GM21381 (cell line): ENCODE data around the gene YWHAG.
"Not testable (repeated sequence)": the region's sequence is repeated elsewhere in the genome, so short reads cannot be mapped to it uniquely, and the experiment has no call there.

Experiments used
- ATAC-seq: cut with Tn5 transposase; IDR thresholded peaks from one replicate; pipeline ENCODE4 v1.9.1; 2021; ENCODE audit warnings: mild to moderate bottlenecking, moderate library complexity; ENCODE audit not compliant: unreplicated experiment

Gene YWHAG

DNA sequence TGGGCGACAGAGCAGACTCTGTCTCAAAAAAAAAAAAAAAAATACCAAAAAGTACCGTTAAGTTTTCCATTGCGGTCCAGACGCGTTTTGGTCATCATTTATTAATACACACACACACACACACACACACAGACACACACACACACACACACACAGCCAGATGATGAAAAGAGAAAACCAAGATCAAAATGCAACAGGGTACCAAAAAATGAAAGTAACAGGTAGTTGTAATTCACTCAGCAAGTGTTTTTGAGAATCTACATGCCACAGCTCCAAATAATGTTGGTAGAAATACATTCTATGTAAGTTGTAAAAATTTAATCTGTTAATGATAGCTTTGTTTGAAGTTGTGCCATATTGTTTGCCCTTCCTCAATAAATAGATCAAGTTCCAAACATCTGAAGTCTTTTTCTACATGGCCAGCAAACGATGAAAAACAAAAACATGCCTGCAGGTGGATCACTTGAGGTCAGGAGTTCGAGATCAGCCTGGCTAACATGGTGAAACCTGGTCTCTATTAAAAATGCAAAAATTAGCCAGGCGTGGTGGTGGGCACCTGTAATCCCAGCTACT, 9.4 kb downstream of the YWHAG start:
- no peak for ATAC-seq

DNA sequence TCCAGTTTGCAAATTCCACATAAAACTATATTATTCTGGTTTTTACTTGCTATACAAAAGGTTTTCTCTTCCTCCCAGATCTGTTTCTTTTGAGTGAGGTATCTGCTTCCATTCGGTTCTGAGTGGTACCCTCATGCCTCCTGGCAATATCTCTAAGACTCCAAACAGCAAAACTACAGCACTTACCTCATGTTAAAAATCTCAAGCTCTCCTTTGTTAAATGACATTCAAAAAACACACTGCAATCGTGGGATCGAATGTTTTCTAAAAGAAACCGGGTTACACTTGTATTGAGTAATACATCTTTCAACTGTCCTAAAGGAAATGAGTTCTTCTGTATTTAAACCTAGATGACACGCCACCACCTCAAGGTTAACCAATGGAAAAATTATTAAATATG, 11.1 kb downstream of the YWHAG start:
- no peak for ATAC-seq

DNA sequence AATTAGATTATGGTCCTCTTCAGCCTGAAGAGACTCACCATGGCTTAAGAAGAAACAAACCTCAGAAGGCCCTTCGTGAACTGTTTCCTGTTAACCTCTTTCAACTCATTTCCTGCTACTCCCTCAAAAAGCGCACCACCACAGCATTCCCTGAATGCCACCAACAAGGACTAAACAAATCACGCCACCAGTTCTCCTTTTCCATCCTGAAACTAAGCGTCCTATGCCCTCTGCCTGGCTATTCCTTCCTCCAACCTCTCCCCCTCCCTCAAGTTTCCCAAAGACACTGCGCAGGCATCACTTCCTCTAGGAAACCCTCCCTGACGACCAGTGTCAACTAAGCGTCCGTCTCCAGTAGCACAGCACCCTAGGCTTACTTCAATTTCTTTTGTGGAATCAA, 12.0 kb downstream of the YWHAG start:
- no peak for ATAC-seq

DNA sequence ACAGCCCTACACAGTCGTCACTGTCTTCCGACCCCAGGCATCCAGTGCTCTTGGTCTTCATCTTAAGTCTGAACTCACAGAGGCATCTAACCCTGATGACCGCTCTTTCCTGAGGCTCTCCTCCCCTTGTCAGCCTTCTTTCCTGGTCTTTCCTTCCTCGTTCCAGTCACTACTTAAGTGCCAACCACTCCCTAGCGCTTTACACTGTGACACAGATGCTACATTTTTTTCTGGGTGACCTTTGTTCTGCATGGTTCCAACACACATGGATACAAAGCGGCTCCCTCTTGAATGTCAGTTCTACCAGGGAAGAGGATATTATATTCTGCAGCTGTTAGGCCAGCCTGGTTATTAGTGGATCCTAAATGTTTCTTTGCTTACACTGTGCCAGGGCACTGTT, 12.7 kb downstream of the YWHAG start:
- ATAC-seq: no peak

DNA sequence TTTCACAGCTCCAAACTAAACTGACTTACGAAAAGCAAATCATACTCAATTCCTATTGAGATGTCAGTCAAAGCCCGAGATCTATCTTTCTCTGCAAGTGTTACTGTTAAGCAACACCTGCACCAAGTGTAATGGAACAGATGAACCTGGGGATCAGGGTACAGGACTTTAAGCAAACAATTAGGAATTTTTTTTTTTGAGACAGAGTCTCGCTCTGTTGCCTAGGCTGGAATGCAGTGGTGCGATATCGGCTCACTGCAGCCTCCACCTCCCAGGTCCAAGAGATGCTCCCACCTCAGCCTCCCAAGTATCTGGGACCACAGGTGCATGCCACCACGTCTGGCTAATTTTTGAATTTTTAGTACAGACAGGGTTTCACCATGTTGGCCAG, 14.9 kb downstream of the YWHAG start:
- no peak for ATAC-seq

DNA sequence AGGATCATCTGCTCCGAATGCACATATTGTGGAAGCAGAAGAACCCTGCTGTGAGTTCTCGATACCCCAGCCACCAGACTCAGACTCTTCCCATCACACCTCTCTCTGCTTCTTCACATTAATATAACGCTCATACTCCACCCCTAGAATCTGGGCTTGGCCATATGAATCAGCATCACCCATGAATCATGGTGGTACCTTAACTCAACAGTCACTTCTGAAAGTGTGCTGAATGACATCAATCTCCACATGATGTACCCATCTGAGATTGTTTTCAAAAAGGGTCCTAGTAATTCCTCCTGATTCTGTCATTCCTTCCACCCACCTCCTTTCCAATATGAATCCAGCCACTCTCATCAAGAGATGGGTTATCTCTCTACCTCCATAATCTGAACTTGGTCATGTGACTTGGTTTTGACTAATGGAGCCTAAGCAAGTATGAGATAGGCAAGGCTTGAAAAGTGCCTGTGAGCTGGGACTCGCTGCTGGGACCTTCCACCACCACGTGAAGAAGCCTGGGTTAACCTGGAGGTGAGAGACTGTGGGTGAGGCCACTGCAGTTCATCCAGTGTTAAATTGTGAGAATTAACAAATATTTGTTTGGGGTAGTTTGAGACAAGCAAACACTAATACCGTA, 15.4 kb downstream of the YWHAG start:
- no peak for ATAC-seq

DNA sequence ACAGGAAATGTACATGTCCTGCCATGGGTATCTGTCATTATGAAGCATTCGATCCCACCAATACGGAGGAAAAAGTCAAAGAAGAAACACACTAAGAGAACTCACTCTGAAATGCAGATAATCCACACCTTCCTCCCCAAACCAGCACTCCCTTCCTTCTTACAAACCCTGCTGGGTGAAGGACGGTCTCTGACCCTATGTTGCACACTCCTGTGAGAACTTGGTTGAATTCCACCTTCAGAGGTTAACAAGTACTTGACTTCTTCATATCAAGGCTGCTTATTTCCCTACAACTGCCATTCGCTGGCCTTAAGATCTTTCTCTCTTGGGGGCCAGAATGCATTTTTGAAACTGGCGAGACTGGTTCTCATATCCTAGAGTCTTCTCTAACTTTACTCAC, 16.6 kb downstream of the YWHAG start:
- ATAC-seq: no peak

DNA sequence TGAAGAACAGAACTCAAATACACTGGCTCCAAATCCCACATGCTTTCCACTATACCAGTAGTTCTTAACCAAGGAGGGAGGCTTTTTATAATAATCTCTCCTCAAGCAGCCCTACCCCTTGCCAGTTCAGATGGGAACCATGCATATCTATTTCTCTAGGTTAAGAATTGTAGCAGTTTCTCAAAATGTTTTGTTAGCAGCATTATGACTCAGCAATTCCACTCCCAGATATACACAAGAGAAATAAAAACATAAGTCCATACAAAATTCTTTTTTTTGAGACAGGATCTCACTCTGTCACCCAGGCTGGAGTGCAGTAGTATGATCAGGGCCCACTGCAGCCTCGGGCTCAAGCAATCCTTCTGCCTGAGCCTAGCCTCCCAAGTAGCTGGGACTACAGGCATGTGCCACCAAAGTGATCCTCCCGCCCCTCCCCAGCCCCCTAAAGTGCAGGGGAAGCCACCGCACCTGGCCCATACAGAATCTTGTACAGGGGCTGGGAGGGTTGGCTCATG, 18.1 kb downstream of the YWHAG start:
- no peak for ATAC-seq

DNA sequence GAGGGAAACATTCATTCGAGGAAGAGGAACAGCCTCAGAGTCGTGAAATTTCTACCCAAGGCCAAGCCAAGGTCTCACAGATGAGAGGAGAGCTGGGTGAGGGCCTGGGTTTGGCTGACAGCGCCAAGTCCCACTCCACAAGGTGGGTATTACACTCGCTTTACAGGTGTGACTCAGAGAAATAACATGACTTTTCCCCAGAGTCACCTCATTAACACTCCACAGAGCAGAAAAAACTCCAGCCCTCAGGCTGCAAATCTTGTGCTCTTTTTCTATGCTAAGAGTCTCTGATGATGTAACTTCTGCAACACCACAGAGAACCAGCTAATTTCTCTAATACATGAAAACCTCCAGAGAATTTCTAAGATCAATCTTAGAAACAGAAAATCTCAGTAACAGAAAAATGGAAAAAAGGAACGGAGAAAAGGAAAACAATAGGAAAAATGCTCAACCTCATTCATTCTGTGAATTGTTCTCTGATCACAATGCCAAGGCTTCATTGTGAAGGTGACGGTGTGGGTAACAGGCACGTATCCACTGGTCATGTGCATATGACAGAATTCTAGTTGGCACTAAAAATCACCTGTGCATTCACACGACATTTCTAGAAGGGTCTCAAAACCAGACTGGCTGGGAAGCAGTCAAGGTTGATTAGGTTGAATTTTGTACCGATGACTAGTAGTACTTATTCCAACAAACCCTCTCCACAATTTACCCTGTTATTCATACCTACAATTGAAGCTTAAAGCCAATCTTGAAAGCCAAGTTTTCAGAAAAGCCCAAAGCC, 20.3 kb downstream of the YWHAG start:
- ATAC-seq: no peak

DNA sequence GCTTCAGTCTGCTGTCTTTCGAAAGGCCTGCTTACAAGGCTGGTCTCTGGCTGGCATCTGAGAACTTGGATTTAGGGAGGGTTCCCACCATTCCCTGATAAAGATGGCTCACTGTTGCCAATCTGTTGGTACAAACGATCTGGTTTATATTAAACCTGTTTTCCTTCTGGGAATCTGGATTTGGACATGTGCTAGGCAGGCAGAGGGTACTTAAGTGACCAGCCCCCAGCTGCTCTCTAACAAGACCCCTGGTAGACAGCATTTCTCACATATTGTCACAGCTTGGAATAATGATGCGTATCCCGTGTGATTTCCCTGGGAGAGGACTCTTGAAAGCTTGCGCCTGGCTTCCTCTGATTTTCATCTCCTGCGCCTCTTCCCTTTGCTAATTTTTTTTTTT, 21.6 kb downstream of the YWHAG start:
- ATAC-seq: no peak

DNA sequence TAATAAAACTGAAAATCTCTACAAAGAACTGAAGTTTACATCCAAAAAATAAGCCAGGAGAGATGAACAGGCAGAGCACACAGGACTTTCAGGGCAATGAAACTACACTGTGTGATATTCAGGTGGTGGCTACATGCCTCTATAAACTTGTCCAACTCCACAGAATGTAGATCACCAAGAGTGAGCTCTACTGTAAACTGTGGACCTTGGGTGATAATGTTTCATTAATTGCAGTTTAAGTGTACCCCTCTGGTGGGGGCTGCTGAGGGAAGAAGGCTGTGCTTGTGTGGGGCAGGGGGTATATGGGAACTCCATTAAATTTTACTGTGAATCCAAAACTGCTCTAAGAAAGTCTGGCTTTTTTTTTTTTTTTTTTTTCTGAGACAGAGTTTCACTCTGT, 22.7 kb downstream of the YWHAG start:
- ATAC-seq: no peak

DNA sequence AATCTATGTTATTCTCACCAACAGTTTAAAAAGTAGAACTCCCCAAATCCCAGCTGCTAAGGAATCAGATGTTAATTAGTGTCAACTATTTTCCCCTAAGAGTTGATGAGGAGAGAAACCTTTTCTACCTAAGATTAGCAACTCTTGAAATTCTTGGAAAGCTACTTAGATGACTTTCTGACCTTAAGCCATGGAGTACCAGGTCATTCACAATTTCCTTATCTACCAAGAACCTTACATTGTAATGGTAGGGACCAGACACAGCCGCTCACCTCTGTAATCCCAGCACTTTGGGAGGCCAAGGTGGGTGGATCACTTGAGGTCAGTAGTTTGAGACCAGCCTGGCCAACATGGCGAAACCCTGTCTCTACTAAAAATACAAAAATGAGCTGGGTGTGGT, 23.4 kb downstream of the YWHAG start:
- ATAC-seq: not testable (repeated sequence)

DNA sequence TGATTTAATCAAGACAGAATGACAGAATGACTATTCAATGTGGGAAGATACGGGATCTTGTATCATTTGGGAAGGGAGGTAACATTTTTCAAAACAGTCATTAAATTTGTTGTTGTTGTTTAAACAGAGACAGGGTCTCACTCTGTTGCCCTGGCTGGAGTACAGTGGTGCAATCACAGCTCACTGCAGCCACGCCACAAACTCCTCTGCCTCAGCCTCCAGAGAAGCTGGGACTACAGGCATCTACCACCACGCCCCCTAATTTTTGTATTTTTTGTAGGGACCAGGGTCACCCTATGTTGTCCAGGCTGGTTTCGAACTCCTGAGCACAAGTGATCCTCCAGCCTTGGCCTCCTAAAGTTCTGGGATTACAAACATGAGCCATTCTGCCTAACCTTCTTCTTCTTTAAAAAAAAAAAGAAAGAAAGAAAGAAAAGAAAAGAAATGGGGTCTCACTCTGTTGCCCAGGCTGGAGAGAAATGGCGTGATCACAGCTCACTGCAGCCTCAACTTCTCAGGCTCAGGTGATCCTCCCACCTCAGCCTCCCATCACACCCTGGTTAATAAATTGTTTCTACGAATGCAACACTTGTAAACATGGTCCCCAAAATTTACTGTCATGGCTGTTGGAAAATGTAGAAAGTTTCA, 24.3 kb downstream of the YWHAG start:
- ATAC-seq: no peak

DNA sequence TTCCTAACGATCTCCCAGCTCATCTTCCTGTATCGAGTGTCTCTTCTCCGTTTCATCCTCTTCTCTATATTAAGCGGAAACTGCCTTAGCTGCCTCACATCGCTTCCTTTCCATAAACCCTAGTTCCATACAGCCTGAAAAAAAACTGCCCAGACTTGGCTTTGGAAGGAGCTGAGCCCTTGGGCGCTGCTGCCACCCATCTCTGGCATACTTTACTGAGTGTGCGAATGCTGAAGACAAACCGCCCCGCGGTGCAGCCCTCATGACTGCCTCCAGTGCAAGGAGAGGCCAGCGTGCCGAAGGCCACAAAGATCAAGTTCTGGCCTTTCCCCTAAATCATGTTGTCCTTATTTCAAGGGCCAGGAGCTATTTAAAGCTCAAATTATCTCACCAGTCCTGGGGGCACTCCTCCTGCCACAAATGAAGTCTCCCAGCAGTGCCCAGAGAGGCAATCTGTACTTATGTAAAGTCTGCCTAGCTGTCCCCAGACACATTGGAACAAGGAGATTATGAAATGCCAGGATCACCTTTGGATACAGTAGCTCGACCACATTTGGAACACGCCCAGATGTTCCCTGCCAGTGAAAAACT, 25.2 kb downstream of the YWHAG start:
- ATAC-seq: no peak

DNA sequence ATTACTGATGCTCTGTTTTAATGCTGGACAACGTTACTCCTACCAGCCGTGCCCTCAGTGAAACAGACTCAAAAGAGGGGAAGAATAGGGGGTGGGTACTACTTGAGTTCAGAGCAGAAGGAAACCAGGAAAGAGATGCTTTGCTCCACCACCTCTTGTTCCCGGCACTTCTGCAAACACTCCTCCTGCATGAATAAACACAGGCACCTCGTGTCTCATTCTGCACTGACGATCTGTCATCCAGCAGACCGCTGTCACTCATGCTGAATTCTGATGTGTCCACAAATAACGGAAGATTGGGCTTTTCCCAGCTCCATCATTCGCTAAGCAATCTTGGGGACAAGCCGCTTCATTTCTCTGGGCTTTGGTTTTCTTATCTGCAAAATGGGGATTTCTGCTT, 26.7 kb downstream of the YWHAG start:
- no peak for ATAC-seq

DNA sequence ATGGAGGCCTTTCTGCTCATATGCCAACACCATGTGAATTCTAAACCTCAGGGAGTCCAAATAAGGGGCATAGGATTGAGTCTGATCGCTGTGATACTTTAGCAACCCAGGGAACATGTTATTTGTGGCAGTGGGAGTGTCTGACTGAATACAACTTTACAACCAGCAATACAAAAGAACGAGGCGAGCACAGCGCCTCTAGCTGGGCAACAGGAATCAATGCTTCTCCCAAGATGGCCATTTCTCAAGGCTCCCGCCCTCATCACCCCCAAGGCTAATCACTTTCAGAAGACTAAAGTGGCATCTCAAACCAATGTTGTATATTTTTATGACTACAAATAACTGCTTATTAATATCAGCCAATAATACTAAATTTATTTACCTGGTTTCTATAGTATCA, 28.1 kb downstream of the YWHAG start:
- ATAC-seq: no peak

DNA sequence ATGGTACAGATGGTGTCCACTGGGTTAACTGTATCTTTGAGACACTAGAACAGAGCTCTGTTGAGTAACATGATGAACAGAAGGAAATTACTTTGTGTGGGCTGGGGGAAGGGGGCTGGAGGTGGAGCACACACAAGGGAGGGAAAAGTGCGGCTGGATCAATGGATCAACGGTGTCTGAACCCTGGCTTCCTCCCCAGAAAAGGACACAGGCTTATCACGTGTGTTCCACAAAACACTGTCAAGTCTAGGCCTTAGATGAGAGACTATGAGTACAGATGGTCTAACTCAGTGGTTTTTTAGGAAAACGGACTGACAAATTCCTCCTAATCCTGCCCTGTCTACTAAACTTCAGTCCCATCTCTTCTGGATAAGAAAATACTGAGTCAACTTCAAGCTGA, 28.5 kb downstream of the YWHAG start:
- ATAC-seq: no peak

DNA sequence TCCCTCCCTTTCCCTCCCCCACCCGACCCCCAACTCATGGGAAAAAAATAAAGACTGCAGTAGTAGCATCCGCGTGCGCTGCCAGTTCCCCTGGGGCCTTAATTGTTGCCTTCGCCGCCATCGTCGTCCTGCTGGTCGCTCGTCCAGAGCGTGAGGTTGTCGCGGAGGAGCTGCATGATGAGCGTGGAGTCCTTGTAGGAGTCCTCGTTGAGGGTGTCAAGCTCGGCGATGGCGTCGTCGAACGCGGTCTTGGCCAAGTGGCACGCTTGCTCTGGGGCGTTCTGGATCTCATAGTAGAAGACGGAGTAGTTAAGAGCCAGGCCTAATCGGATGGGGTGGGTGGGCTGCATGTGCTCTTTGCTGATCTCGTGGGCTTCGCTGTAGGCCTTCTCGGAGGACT, 29.3 kb downstream of the YWHAG start:
- no peak for ATAC-seq

DNA sequence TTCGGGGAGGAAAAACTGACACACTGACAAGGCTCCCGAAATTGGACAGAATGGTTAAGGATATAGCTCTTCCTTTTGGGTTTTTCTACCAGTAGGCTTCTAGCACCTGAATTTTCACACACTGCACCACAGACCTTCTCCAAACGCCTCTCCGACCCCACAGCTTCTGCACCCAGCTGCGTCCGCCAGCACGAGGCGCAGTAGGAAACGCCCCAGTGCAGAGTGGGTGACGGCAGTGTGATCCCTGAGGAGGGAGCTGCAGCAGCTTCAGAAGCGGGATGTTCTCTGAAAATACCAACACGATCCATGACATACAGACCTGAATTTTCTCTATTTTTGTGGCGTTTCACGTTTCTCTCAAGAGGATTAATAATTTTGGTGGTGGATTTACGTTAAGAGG, 30.4 kb downstream of the YWHAG start:
- no peak for ATAC-seq

DNA sequence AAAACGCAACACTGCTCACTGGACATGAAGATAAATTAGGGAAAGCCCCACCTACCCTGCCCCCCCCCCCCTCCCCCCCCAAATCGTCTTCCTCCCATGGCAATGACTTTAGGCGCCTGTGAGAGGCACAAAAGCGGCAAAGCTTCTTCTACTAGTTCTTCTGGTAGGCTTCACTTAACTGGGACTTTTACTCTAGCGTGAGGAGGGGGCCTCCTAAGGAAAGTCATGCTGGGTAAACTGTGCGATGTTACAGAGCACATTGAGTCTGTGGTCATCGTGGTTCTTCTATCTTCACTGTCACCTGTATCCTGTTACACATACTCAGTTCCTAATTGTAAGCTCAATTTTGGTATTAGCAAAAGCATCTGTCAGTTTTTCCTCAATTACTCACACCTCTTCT, 31.2 kb downstream of the YWHAG start:
- ATAC-seq: no peak

DNA sequence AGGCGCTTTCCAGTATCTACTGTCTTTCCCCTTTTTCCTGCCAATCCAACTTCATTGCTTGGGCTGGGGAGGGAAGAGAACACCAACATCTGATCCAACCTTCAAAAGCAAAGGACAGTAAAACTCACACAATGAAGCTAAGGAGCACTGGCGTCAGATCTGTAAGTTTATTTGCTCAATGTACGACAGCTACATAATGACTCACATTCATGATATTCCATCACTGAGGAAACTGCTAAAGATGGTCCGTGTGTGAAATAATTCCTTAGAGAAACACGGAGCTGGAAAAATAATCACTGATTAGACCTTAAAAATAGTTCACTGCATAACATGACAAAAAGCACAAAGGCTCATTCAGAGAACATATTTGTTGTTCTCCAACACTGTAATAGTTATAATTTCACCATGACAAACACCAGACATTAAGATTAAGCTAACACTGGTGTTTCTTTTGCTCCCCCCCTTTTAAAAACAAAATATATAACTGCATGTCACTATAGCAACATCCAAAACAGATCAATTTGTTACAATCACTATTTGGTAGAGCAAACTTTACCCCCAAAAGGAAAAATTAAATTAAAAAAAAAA, 32.1 kb downstream of the YWHAG start:
- no peak for ATAC-seq
